ENCODE measurements around the gene TCAP. TPM values are rescaled to one million over a fixed set of nuclear protein-coding genes. Genes with fewer than 3 reads are reported as not detected.
A peak's percentile ranks its signal among the peaks of the same experiment; 100 is the strongest.

TCAP gene
- total and polyA plus RNA-seq, 2 experiments from 2014 or later: 0.61 to 2.1 TPM

DNA sequence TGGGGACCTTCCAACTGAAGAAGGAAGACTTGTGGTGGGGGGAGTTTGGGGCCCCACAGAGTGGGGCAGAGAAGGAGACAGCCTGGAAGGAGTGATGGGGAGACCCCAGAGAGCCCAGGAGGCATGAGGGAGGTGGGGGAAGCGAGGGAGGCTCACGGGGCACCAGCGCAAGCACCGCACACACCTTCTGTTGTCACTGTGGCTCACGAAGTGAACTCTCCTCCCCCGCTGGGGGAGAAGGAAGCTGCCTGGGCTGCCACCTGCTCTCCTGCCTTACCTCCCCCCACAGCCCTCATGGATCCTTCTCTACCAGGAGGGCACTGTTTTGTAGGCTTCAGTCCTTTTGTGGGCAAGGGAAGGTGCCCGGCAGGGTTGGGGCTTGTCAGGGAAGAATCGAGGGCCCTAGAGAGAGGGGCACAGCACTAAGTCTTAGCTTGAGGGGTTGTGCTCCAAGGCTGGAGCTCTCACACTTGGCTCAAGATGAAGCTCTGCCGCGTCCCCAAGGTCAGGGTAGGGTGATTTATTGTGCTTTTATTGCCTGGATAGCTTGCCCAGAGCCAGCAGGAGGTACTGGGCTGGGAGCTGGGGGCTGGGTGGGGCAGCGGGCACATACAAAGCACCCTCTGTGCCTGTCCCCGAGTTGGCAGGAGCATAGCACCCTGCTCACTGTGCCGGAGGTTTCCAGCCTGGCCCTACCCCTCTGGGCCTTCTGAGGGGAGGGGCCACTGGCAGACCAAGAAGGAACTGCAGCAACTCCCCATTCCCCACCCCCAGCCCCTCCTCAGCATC, 32.8 kb upstream of the TCAP start:
- Histone ChIP-seq H2AFZ (no peak overlapping the region), H3K4me2 (peak overlapping the region; percentile 95), H3K4me3 (peak overlapping the region; percentile 32; the same call in 1 of the 2 replicates), H3K4me1 (ENCODE audit: insufficient read depth) (peaks cover 78% of the 10 kb centered on the region), H3F3A (replicated peaks; ENCODE audit: low read depth) (peaks cover 15% of the 10 kb centered on the region; the same call in 1 of the 2 replicates), H3K9me2 (ENCODE audit: insufficient read depth) (no peaks in the 10 kb centered on the region), H3K27me3 (ENCODE audit: insufficient read depth) (peaks cover 20% of the 10 kb centered on the region), H4K20me1 (replicated peaks; ENCODE audit: insufficient read depth) (no peaks in the 10 kb centered on the region), H3K79me2 (replicated peaks; ENCODE audit: insufficient read depth) (no peaks in the 10 kb centered on the region; the same call in 1 of the 2 replicates), H3K36me3 (ENCODE audit: insufficient read depth) (no peaks in the 10 kb centered on the region), H3K27ac (ENCODE audit: low read depth) (no peak overlapping the region)
- Mint-ChIP-seq H3K36me3 (ENCODE audit: low read depth) (0 out of 3 replicates have a peak, but pooled peaks cover 2% of the 10 kb centered on the region), H3K4me3 (peak overlapping the region; percentile 35; the same call in 1 of the 3 replicates), H3K27me3 (ENCODE audit: insufficient read depth, low read depth, poor library complexity) (peaks cover 41% of the 10 kb centered on the region), H3K9me3 (no peaks in the 10 kb centered on the region), H3K4me1 (peaks cover 76% of the 10 kb centered on the region), H3K27ac (no peak overlapping the region)
- no peak for ATAC-seq
- no peak for TF ChIP-seq JUNB (IDR thresholded peaks at IDR 0.05; ENCODE audit: unreplicated experiment)
- TF ChIP-seq, protein P1, sequence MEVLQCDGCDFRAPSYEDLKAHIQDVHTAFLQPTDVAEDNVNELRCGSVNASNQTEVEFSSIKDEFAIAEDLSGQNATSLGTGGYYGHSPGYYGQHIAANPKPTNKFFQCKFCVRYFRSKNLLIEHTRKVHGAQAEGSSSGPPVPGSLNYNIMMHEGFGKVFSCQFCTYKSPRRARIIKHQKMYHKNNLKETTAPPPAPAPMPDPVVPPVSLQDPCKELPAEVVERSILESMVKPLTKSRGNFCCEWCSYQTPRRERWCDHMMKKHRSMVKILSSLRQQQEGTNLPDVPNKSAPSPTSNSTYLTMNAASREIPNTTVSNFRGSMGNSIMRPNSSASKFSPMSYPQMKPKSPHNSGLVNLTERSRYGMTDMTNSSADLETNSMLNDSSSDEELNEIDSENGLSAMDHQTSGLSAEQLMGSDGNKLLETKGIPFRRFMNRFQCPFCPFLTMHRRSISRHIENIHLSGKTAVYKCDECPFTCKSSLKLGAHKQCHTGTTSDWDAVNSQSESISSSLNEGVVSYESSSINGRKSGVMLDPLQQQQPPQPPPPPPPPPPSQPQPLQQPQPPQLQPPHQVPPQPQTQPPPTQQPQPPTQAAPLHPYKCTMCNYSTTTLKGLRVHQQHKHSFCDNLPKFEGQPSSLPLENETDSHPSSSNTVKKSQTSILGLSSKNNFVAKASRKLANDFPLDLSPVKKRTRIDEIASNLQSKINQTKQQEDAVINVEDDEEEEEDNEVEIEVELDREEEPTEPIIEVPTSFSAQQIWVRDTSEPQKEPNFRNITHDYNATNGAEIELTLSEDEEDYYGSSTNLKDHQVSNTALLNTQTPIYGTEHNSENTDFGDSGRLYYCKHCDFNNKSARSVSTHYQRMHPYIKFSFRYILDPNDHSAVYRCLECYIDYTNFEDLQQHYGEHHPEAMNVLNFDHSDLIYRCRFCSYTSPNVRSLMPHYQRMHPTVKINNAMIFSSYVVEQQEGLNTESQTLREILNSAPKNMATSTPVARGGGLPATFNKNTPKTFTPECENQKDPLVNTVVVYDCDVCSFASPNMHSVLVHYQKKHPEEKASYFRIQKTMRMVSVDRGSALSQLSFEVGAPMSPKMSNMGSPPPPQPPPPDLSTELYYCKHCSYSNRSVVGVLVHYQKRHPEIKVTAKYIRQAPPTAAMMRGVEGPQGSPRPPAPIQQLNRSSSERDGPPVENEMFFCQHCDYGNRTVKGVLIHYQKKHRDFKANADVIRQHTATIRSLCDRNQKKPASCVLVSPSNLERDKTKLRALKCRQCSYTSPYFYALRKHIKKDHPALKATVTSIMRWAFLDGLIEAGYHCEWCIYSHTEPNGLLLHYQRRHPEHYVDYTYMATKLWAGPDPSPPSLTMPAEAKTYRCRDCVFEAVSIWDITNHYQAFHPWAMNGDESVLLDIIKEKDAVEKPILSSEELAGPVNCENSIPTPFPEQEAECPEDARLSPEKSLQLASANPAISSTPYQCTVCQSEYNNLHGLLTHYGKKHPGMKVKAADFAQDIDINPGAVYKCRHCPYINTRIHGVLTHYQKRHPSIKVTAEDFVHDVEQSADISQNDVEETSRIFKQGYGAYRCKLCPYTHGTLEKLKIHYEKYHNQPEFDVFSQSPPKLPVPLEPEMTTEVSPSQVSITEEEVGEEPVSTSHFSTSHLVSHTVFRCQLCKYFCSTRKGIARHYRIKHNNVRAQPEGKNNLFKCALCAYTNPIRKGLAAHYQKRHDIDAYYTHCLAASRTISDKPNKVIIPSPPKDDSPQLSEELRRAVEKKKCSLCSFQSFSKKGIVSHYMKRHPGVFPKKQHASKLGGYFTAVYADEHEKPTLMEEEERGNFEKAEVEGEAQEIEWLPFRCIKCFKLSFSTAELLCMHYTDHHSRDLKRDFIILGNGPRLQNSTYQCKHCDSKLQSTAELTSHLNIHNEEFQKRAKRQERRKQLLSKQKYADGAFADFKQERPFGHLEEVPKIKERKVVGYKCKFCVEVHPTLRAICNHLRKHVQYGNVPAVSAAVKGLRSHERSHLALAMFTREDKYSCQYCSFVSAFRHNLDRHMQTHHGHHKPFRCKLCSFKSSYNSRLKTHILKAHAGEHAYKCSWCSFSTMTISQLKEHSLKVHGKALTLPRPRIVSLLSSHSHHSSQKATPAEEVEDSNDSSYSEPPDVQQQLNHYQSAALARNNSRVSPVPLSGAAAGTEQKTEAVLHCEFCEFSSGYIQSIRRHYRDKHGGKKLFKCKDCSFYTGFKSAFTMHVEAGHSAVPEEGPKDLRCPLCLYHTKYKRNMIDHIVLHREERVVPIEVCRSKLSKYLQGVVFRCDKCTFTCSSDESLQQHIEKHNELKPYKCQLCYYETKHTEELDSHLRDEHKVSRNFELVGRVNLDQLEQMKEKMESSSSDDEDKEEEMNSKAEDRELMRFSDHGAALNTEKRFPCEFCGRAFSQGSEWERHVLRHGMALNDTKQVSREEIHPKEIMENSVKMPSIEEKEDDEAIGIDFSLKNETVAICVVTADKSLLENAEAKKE (CRISPR knock-in tag; IDR thresholded peaks at IDR 0.05): no peak
- DNase-seq (ENCODE audit: low spot score): no peak

DNA sequence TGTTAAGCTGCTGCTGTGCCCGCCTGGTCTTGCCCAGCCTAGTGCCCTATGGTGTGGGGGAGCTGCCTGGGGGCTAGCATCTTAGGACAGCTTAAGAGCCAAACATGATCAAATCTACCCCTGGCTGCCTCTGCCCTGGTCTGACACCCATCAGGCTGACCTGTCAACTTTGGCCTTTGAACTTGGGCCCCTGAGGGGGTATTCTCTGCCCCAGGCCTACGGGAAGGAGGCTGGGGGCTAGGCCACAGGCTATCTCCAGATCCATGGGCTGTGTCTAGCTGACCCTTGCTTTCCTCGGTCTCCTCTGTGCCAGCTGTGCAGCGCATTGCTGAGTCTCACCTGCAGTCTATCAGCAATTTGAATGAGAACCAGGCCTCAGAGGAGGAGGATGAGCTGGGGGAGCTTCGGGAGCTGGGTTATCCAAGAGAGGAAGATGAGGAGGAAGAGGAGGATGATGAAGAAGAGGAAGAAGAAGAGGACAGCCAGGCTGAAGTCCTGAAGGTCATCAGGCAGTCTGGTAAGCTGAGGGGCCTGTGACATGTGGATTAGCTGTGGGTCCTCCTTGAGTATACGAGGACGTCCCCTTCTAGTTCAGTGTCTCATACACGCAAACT, 31.5 kb upstream of the TCAP start:
- H3K27ac Mint-ChIP-seq: no peak overlapping the region
- no peaks in the 10 kb centered on the region for H3K9me3 Mint-ChIP-seq
- peaks cover 79% of the 10 kb centered on the region for H3K4me1 Mint-ChIP-seq
- no peak for TF ChIP-seq STAT1 (IDR thresholded peaks at IDR 0.05; ENCODE audit: unreplicated experiment)
- no peak for TF ChIP-seq CREB1 (CRISPR knock-in tag; IDR thresholded peaks at IDR 0.05; ENCODE audit: low read depth)
- no peak for TF ChIP-seq NANOG (IDR thresholded peaks at IDR 0.05; ENCODE audit: borderline replicate concordance)
- TF ChIP-seq, protein P2, sequence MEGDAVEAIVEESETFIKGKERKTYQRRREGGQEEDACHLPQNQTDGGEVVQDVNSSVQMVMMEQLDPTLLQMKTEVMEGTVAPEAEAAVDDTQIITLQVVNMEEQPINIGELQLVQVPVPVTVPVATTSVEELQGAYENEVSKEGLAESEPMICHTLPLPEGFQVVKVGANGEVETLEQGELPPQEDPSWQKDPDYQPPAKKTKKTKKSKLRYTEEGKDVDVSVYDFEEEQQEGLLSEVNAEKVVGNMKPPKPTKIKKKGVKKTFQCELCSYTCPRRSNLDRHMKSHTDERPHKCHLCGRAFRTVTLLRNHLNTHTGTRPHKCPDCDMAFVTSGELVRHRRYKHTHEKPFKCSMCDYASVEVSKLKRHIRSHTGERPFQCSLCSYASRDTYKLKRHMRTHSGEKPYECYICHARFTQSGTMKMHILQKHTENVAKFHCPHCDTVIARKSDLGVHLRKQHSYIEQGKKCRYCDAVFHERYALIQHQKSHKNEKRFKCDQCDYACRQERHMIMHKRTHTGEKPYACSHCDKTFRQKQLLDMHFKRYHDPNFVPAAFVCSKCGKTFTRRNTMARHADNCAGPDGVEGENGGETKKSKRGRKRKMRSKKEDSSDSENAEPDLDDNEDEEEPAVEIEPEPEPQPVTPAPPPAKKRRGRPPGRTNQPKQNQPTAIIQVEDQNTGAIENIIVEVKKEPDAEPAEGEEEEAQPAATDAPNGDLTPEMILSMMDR (conservative IDR thresholded peaks at IDR 0.05; ENCODE audit: low read depth in 2 of 2): no peak
- TF ChIP-seq, protein P3, sequence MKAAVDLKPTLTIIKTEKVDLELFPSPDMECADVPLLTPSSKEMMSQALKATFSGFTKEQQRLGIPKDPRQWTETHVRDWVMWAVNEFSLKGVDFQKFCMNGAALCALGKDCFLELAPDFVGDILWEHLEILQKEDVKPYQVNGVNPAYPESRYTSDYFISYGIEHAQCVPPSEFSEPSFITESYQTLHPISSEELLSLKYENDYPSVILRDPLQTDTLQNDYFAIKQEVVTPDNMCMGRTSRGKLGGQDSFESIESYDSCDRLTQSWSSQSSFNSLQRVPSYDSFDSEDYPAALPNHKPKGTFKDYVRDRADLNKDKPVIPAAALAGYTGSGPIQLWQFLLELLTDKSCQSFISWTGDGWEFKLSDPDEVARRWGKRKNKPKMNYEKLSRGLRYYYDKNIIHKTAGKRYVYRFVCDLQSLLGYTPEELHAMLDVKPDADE (IDR thresholded peaks at IDR 0.05): no peak
- TF ChIP-seq EZH2phosphoT487 (IDR thresholded peaks at IDR 0.05; ENCODE audit: unreplicated experiment): no peak

More for the DNA sequence above, 31.5 kb upstream of the TCAP start:
- H3K4me2 ChIP-seq: no peak overlapping the region
- no peak overlapping the region for H2AFZ ChIP-seq
- peaks cover 2% of the 10 kb centered on the region; the same call in 1 of the 3 replicates for H3K36me3 Mint-ChIP-seq (ENCODE audit: low read depth)
- H3K79me2 ChIP-seq (replicated peaks; ENCODE audit: insufficient read depth): peaks cover 13% of the 10 kb centered on the region
- peaks cover 33% of the 10 kb centered on the region for H3K27me3 Mint-ChIP-seq (ENCODE audit: insufficient read depth, low read depth, poor library complexity)
- no peak overlapping the region for H3K4me3 ChIP-seq
- H4K20me1 ChIP-seq (replicated peaks; ENCODE audit: insufficient read depth): peaks cover 11% of the 10 kb centered on the region
- no peak overlapping the region for H3K4me3 Mint-ChIP-seq
- peaks cover 26% of the 10 kb centered on the region; the same call in 1 of the 2 replicates for H3F3A ChIP-seq (replicated peaks; ENCODE audit: low read depth)
- no peaks in the 10 kb centered on the region for H3K9me2 ChIP-seq (ENCODE audit: insufficient read depth)
- DNase-seq (ENCODE audit: low spot score) (no peak), ATAC-seq (no peak)
- H3K27ac ChIP-seq (ENCODE audit: low read depth): no peak overlapping the region
- H3K27me3 ChIP-seq (ENCODE audit: insufficient read depth): peaks cover 7% of the 10 kb centered on the region
- peaks cover 75% of the 10 kb centered on the region for H3K4me1 ChIP-seq (ENCODE audit: insufficient read depth)
- no peaks in the 10 kb centered on the region for H3K36me3 ChIP-seq (ENCODE audit: insufficient read depth)
